ENCODE results near the gene CRYBG1. TPM values are rescaled to one million over a fixed set of nuclear protein-coding genes. Genes with fewer than 3 reads are reported as not detected.

The CRYBG1 gene
- total and polyA plus RNA-seq, 2 of the 13 experiments (the other 11 are each of a cell fraction or from before 2014, with no cell fraction given), result 10.1 to 21.9 TPM

DNA sequence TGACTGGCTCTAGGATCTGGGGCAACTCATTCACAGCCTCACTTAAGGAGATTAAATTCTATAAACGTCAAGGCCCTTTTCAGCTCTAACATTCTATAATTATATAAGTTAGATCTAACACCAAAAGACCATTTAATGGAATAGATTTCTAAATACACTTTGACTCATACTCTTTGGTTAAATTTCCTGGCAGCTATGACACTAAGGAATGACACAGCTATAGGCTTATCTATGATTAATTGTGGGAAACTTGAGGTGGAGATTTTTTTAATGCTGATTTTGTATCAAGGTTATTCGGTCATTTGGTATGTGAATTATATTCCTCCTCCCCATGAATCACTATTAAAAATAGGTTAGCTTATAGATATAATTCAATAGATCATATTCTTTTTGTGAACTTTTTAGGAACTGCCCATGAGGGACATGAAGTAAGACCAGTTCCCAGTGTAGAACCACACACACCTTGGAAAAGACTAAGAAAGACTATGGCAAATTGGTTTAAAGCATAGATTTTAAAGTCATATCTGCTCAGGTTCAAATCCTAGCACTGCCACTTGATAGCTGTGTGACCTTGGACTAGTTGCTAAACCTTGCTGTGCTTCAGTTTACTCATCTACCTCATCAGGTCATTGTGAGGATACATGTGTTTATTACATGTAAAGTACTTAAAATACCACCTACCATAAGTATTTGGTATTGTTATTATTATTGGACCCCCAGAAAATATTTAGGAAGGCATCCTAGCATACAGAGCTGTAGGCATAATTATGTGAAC lies 116.0 kb downstream of the CRYBG1 start:
- BruUV-seq (replicated peaks), result no TSS peak
- in situ Hi-C loops (cut with HindIII; ENCODE audit: extremely low pct_ligation_motif_present, low pct_unique_long_range_greater_than_20kb), result no loop called here
- intact Hi-C loops (cut with micrococcal nuclease; ENCODE audit: unreplicated experiment), result no loop called here
- no peak overlapping the region for H3K27ac ChIP-seq (ENCODE audit: extremely low read length, insufficient read depth, low read length)
- CTCF ChIA-PET (ENCODE audit: low intra/inter-chr PET ratio, low total read pairs), result no interaction called here
- TF ChIP-seq, protein P1, sequence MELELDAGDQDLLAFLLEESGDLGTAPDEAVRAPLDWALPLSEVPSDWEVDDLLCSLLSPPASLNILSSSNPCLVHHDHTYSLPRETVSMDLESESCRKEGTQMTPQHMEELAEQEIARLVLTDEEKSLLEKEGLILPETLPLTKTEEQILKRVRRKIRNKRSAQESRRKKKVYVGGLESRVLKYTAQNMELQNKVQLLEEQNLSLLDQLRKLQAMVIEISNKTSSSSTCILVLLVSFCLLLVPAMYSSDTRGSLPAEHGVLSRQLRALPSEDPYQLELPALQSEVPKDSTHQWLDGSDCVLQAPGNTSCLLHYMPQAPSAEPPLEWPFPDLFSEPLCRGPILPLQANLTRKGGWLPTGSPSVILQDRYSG (CRISPR knock-in tag; IDR thresholded peaks at IDR 0.05), result no peak
- no peak overlapping the region for H3K9ac ChIP-seq (ENCODE audit: insufficient read depth, low read depth, low read length)
- no peaks in the 10 kb centered on the region for H3K79me2 ChIP-seq (ENCODE audit: insufficient read depth, low read length)
- ATAC-seq (no peak), FAIRE-seq (no peak), DNase-seq (ENCODE audit: low spot score) (no peak)
- H3K4me1 ChIP-seq (ENCODE audit: insufficient read depth, low read length), result no peaks in the 10 kb centered on the region
- H3K9me3 ChIP-seq (ENCODE audit: low read length), result no peaks in the 10 kb centered on the region
- H3K4me3 ChIP-seq (replicated peaks in 1 of 3; ENCODE audit: insufficient read depth in 1 of 3, low read depth in 2 of 3, low read length in 3 of 3), result no peak overlapping the region
- POLR2A ChIA-PET, result no interaction called here
- H4K20me1 ChIP-seq (ENCODE audit: insufficient read depth, low read length), result no peaks in the 10 kb centered on the region
- WGBS (ENCODE audit: low lambda C conversion rate), result 28% methylated on average over 2 of the region's 2 CpGs
- no peak overlapping the region for H2AFZ ChIP-seq (ENCODE audit: low read length)
- peaks cover 0 to 1% of the 10 kb centered on the region in 2 experiments; a peak in 1 of 5 replicates for H3K27me3 ChIP-seq (ENCODE audit: control insufficient read depth in 1 of 2, insufficient read depth in 2 of 2, low read length in 2 of 2)
- no peaks in the 10 kb centered on the region for H3K36me3 ChIP-seq (replicated peaks in 1 of 2; ENCODE audit: control insufficient read depth in 1 of 2, insufficient read depth in 2 of 2, low read length in 2 of 2)
- H3K4me2 ChIP-seq (ENCODE audit: low read depth, low read length), result no peak overlapping the region

DNA sequence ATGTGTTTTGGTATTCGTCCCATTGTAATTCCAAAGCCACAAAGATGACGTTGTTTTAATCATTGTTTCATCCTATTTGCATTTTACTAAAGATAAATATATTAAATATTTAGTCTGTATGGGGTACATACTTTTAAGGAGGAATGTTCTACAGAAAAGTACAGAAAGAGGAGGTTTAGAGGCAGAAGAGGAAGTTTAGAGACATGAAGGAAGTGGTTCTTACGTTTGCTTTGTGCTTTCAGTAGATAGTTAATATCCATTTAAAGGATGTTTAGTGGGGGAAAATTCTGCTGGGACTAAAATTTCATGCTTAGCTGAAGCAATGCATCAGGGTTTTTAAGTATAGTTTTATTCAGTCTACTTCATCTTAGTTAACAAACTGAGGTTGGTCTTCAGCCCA lies 116.6 kb downstream of the CRYBG1 start:
- FAIRE-seq (no peak), ATAC-seq (no peak), DNase-seq (ENCODE audit: low spot score) (no peak)
- TF ChIP-seq RFX5 (IDR thresholded peaks at IDR 0.05; ENCODE audit: low read depth, low read length), result no peak
- no peak for TF ChIP-seq ZNF678 (CRISPR knock-in tag; IDR thresholded peaks at IDR 0.05)
- TF ChIP-seq ZNF558 (CRISPR knock-in tag; IDR thresholded peaks at IDR 0.05; ENCODE audit: borderline replicate concordance), result no peak
- TF ChIP-seq ZFP82 (CRISPR knock-in tag; IDR thresholded peaks at IDR 0.05; ENCODE audit: borderline replicate concordance), result no peak
- TF ChIP-seq, protein P2, sequence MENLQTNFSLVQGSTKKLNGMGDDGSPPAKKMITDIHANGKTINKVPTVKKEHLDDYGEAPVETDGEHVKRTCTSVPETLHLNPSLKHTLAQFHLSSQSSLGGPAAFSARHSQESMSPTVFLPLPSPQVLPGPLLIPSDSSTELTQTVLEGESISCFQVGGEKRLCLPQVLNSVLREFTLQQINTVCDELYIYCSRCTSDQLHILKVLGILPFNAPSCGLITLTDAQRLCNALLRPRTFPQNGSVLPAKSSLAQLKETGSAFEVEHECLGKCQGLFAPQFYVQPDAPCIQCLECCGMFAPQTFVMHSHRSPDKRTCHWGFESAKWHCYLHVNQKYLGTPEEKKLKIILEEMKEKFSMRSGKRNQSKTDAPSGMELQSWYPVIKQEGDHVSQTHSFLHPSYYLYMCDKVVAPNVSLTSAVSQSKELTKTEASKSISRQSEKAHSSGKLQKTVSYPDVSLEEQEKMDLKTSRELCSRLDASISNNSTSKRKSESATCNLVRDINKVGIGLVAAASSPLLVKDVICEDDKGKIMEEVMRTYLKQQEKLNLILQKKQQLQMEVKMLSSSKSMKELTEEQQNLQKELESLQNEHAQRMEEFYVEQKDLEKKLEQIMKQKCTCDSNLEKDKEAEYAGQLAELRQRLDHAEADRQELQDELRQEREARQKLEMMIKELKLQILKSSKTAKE (CRISPR knock-in tag; IDR thresholded peaks at IDR 0.05; ENCODE audit: borderline replicate concordance), result no peak
- TF ChIP-seq ZEB1 (IDR thresholded peaks at IDR 0.05; ENCODE audit: insufficient replicate concordance, low read depth), result no peak
- TF ChIP-seq ZSCAN29 (CRISPR knock-in tag; conservative IDR thresholded peaks at IDR 0.05), result no peak
- no peak for TF ChIP-seq NAIF1 (CRISPR knock-in tag; IDR thresholded peaks at IDR 0.05; ENCODE audit: borderline replicate concordance)
- no peak for TF ChIP-seq ZNF543 (CRISPR knock-in tag; IDR thresholded peaks at IDR 0.05)
- TF ChIP-seq RELA (CRISPR knock-in tag; IDR thresholded peaks at IDR 0.05), result no peak
- no peak for TF ChIP-seq ISX (CRISPR knock-in tag; conservative IDR thresholded peaks at IDR 0.05)
- no peak for TF ChIP-seq FOXK2 (IDR thresholded peaks at IDR 0.05)
- H3K79me2 ChIP-seq (ENCODE audit: insufficient read depth, low read length), result no peaks in the 10 kb centered on the region
- no peak overlapping the region for H3K9ac ChIP-seq (ENCODE audit: insufficient read depth, low read depth, low read length)
- no peaks in the 10 kb centered on the region for H3K4me1 ChIP-seq (ENCODE audit: insufficient read depth, low read length)
- in situ Hi-C loops (cut with HindIII; ENCODE audit: extremely low pct_ligation_motif_present, low pct_unique_long_range_greater_than_20kb) (no loop called here), intact Hi-C loops (cut with micrococcal nuclease; ENCODE audit: unreplicated experiment) (no loop called here)
- H2AFZ ChIP-seq (ENCODE audit: low read length), result no peak overlapping the region
- no peaks in the 10 kb centered on the region for H3K36me3 ChIP-seq (replicated peaks in 1 of 2; ENCODE audit: control insufficient read depth in 1 of 2, insufficient read depth in 2 of 2, low read length in 2 of 2)
- H3K4me3 ChIP-seq (replicated peaks in 1 of 3; ENCODE audit: insufficient read depth in 1 of 3, low read depth in 2 of 3, low read length in 3 of 3), result no peak overlapping the region
- no TSS peak for BruUV-seq (replicated peaks)
- no peaks in the 10 kb centered on the region for H4K20me1 ChIP-seq (ENCODE audit: insufficient read depth, low read length)
- ChIA-PET CTCF (ENCODE audit: low intra/inter-chr PET ratio, low total read pairs) (no interaction called here), POLR2A (no interaction called here)
- no peak overlapping the region for H3K4me2 ChIP-seq (ENCODE audit: low read depth, low read length)
- no peak overlapping the region for H3K27ac ChIP-seq (ENCODE audit: extremely low read length, insufficient read depth, low read length)
- WGBS (ENCODE audit: low lambda C conversion rate), result 41% methylated on average over 3 of the region's 3 CpGs
- H3K9me3 ChIP-seq (ENCODE audit: low read length), result no peaks in the 10 kb centered on the region
- H3K27me3 ChIP-seq (ENCODE audit: control insufficient read depth in 1 of 2, insufficient read depth in 2 of 2, low read length in 2 of 2), result peaks cover 0 to 1% of the 10 kb centered on the region in 2 experiments; a peak in 1 of 5 replicates
